Measurements from ENCODE around the gene PRPF8.

GRCh38 chr17:1661045-1661444 lies 23.6 kb downstream of the PRPF8 start:
- TF ChIP-seq, protein P1, sequence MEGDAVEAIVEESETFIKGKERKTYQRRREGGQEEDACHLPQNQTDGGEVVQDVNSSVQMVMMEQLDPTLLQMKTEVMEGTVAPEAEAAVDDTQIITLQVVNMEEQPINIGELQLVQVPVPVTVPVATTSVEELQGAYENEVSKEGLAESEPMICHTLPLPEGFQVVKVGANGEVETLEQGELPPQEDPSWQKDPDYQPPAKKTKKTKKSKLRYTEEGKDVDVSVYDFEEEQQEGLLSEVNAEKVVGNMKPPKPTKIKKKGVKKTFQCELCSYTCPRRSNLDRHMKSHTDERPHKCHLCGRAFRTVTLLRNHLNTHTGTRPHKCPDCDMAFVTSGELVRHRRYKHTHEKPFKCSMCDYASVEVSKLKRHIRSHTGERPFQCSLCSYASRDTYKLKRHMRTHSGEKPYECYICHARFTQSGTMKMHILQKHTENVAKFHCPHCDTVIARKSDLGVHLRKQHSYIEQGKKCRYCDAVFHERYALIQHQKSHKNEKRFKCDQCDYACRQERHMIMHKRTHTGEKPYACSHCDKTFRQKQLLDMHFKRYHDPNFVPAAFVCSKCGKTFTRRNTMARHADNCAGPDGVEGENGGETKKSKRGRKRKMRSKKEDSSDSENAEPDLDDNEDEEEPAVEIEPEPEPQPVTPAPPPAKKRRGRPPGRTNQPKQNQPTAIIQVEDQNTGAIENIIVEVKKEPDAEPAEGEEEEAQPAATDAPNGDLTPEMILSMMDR (IDR thresholded peaks at IDR 0.05; ENCODE audit: low read depth, low read length): no peak
- TF ChIP-seq EZH2phosphoT487 (IDR thresholded peaks at IDR 0.05; ENCODE audit: low read depth): no peak

Measured in OCI-LY3 (cell line).